HCT116 (cell line): ENCODE data around the gene MAPKAPK3. TPM values are rescaled to one million over a fixed set of nuclear protein-coding genes. Genes with fewer than 3 reads are reported as not detected.

ENCODE experiments used
- ATAC-seq: fragments of 200-7000 bp; cut with Tn5 transposase; 2 replicates; pipeline ENCODE4 v1.9.1; 2020; ENCODE audit warnings: mild to moderate bottlenecking, moderate library complexity
- BruUV-seq: library from RNA; stranded (reverse); fragments of 400-500 nt; replicated peaks from 2 replicates; lab custom pipeline; 2021; lab: Mats Ljungman, UMichigan
- CTCF ChIA-PET: fragments of 300-600 bp; sonication (Branson Sonifier 250); formaldehyde crosslinking; loops from one replicate; lab custom pipeline; 2021; ENCODE audit warnings: antibody characterized with exemption; lab: Charles Lee
- POLR2A ChIA-PET: fragments of 300-600, 350-600 bp; sonication (Branson Sonifier 250); formaldehyde crosslinking; loops from one replicate; lab custom pipeline; 2021; ENCODE audit warnings: antibody characterized with exemption; lab: Charles Lee
- RAD21 ChIA-PET, 2 experiments: fragments of 300-600 bp; sonication (Branson Sonifier 250); formaldehyde crosslinking; loops; one replicate each; lab custom pipeline; 2023; ENCODE audit warnings: low total read pairs in 2 of 2; ENCODE audit not compliant: uncharacterized antibody in 2 of 2, unreplicated experiment in 2 of 2, low non-redundant PET in 1 of 2; lab: Charles Lee
- DNase-seq: peaks from one replicate; pipeline ENCODE4 v3.0.0-alpha.2; 2010; ENCODE audit warnings: low read depth, low spot score
- H2AFZ ChIP-seq: fragments of 200-600 bp; shearing (Covaris generic), sonication (generic); 2 replicates; pipeline ENCODE4 v1.6.1; 2017; ENCODE audit warnings: low read depth, mixed run types, mixed read lengths, antibody characterized with exemption, low read length; ENCODE audit not compliant: poor library complexity, severe bottlenecking
- H3K27ac ChIP-seq: 2 replicates; pipeline ENCODE4 v1.5.1; 2012; ENCODE audit warnings: low read depth, low read length
- H3K27me3 ChIP-seq: fragments of 200-600 bp; sonication (generic); 2 replicates; pipeline ENCODE4 v1.6.1; 2016; ENCODE audit warnings: mixed run types, low read length, mixed read lengths; ENCODE audit not compliant: insufficient read depth
- H3K36me3 ChIP-seq, 2 experiments: fragments of 200-500 bp in 1 of 2; fragments of 200-600 bp in 1 of 2; sonication (Bioruptor generic) in 1 of 2; sonication (generic) in 1 of 2; 2 replicates each; pipeline versions ENCODE4 v1.5.1 to v1.6.1; 2014 to 2016; ENCODE audit warnings: low read length in 2 of 2, inconsistent platforms in 1 of 2, mixed read lengths in 1 of 2, mixed run types in 1 of 2; ENCODE audit not compliant: insufficient read depth in 2 of 2, control insufficient read depth in 1 of 2
- H3K4me1 ChIP-seq, 2 experiments: fragments of 200-600 bp in 1 of 2; sonication (generic) in 1 of 2; 2 replicates each; pipeline versions ENCODE4 v1.5.1 to v1.6.1; 2012 to 2017; ENCODE audit warnings: low read length in 2 of 2, inconsistent platforms in 1 of 2, mild to moderate bottlenecking in 1 of 2, mixed read lengths in 1 of 2, mixed run types in 1 of 2, moderate library complexity in 1 of 2; ENCODE audit not compliant: insufficient read depth in 2 of 2, control insufficient read depth in 1 of 2
- H3K4me2 ChIP-seq: fragments of 200-600 bp; sonication (generic); 2 replicates; pipeline ENCODE4 v1.6.1; 2017; ENCODE audit warnings: mixed run types, low read length, mixed read lengths
- H3K4me3 ChIP-seq, 2 experiments: fragments of 200-600 bp in 1 of 2; sonication (generic) in 1 of 2; replicated peaks in 1 of 2; 2 replicates each; pipeline ENCODE4 v1.5.1; 2011 to 2016; ENCODE audit warnings: low read length in 2 of 2, control low read depth in 1 of 2, low read depth in 1 of 2, mild to moderate bottlenecking in 1 of 2, mixed read lengths in 1 of 2, mixed run types in 1 of 2
- H3K79me2 ChIP-seq: fragments of 200-600 bp; sonication (generic); 2 replicates; pipeline ENCODE4 v1.6.1; 2017; ENCODE audit warnings: mild to moderate bottlenecking, mixed run types, low read length, moderate library complexity, mixed read lengths; ENCODE audit not compliant: insufficient read depth
- H3K9ac ChIP-seq: fragments of 200-600 bp; sonication (generic); 2 replicates; pipeline ENCODE4 v1.6.1; 2016; ENCODE audit warnings: low read length, mixed read lengths
- H3K9me2 ChIP-seq: fragments of 200-600 bp; sonication (generic), shearing (Covaris generic); 2 replicates; pipeline ENCODE4 v1.6.1; 2017; ENCODE audit warnings: mixed run types, mild to moderate bottlenecking, moderate library complexity; ENCODE audit not compliant: insufficient read depth
- H3K9me3 ChIP-seq, 2 experiments: fragments of 200-500 bp in 1 of 2; fragments of 200-600 bp in 1 of 2; sonication (Bioruptor generic) in 1 of 2; sonication (generic) in 1 of 2; 2 replicates each; pipeline ENCODE4 v1.6.1; 2014 to 2017; ENCODE audit warnings: low read length in 2 of 2, mixed read lengths in 2 of 2, inconsistent platforms in 1 of 2, low read depth in 1 of 2, mild to moderate bottlenecking in 1 of 2, mixed run types in 1 of 2, moderate library complexity in 1 of 2; ENCODE audit not compliant: control insufficient read depth in 1 of 2, insufficient read depth in 1 of 2
- H4K20me1 ChIP-seq: fragments of 200-600 bp; sonication (generic), shearing (Covaris generic); 2 replicates; pipeline ENCODE4 v1.6.1; 2017; ENCODE audit warnings: mixed run types, mild to moderate bottlenecking, moderate library complexity; ENCODE audit not compliant: insufficient read depth
- CBX3 ChIP-seq: IDR thresholded peaks from 2 replicates; pipeline ENCODE4 v1.6.1; 2012; ENCODE audit warnings: low read depth
- CEBPB ChIP-seq: IDR thresholded peaks from 2 replicates; pipeline ENCODE4 v1.6.1; 2012; ENCODE audit warnings: low read depth
- EZH2 ChIP-seq: fragments of 200-600 bp; sonication (generic); IDR thresholded peaks from 2 replicates; pipeline ENCODE4 v1.6.1; 2017; ENCODE audit warnings: antibody characterized with exemption, mixed run types
- JUND ChIP-seq: IDR thresholded peaks from 2 replicates; pipeline ENCODE4 v1.6.1; 2012
- MAX ChIP-seq: IDR thresholded peaks from 2 replicates; pipeline ENCODE4 v1.6.1; 2012
- POLR2A ChIP-seq: IDR thresholded peaks from 2 replicates; pipeline ENCODE4 v1.7.0; 2011; ENCODE audit warnings: borderline replicate concordance; ENCODE audit not compliant: insufficient read depth, insufficient read length; ENCODE audit errors: extremely low read depth
- POLR2AphosphoS5 ChIP-seq: IDR thresholded peaks from 2 replicates; pipeline ENCODE4 v1.6.1; 2011; ENCODE audit warnings: mild to moderate bottlenecking, low read depth, low read length, moderate library complexity
- RAD21 ChIP-seq: IDR thresholded peaks from 2 replicates; pipeline ENCODE4 v1.6.1; 2012; ENCODE audit warnings: low read depth, mild to moderate bottlenecking
- SRF ChIP-seq: IDR thresholded peaks from 2 replicates; pipeline ENCODE4 v1.6.1; 2012; ENCODE audit warnings: low read depth
- ZFX ChIP-seq: fragments of 450-650 bp; IDR thresholded peaks from 2 replicates; pipeline ENCODE4 v1.6.1; 2017
- ZNF274 ChIP-seq: fragments of 200-500 bp; sonication (Bioruptor generic); IDR thresholded peaks from 2 replicates; pipeline ENCODE4 v1.6.1; 2014; ENCODE audit warnings: mild to moderate bottlenecking, low read depth, low read length, inconsistent platforms
- intact Hi-C: fragments of 100-400 bp; cut with micrococcal nuclease; formaldehyde crosslinking; loops from 2 replicates; pipeline ENCODE4 v1.10.0; 2022
- total RNA-seq: library from RNA; stranded (reverse); gene quantifications from one replicate; pipeline ENCODE4 v1.2.1, GENCODE V29; 2021; ENCODE audit not compliant: unreplicated experiment
- TF ChIP-seq, protein P1 (sequence below): IDR thresholded peaks from 2 replicates; pipeline ENCODE4 v1.6.1; 2012

MAPKAPK3 gene
- total RNA-seq, 1 experiment from 2014 or later, result 87.3 TPM

DNA sequence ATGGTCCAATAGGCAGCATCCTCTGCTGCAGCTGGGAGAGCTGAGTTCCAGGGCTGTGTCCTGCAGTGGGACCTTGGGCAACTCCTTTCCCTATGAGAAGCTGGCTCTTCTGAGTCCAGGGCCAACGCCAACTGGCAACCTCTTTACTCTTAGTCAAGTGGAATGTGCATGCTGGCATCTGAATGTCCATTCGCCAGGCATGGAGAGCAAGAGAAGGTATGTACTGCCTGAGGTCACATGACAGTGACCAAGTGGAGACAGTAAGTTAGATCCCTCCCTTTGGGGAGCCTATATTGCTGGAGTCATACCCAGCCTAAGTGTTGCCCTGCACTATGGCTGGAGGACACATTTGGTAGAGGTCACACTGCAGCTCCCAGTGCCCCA lies 35.5 kb upstream of the MAPKAPK3 start:
- H3K9me3 ChIP-seq, result no peaks in the 10 kb centered on the region
- no peak overlapping the region for H3K27ac ChIP-seq
- H3K27me3 ChIP-seq, result no peaks in the 10 kb centered on the region
- no peak overlapping the region for H3K4me3 ChIP-seq
- no peaks in the 10 kb centered on the region for H3K79me2 ChIP-seq
- no peak overlapping the region for H3K4me2 ChIP-seq
- H4K20me1 ChIP-seq, result no peaks in the 10 kb centered on the region
- H2AFZ ChIP-seq, result no peak overlapping the region
- H3K9ac ChIP-seq, result no peak overlapping the region
- TF ChIP-seq CEBPB (no peak), POLR2A (no peak), POLR2AphosphoS5 (no peak), CBX3 (no peak), ZNF274 (no peak)
- H3K36me3 ChIP-seq, result 0 out of 4 replicates have a peak, but pooled peaks cover 0 to 3% of the 10 kb centered on the region in 2 experiments
- ChIA-PET RAD21 (no interaction called here), CTCF (no interaction called here), POLR2A (no interaction called here)
- intact Hi-C loops, result no loop called here
- no peaks in the 10 kb centered on the region for H3K4me1 ChIP-seq
- no peaks in the 10 kb centered on the region for H3K9me2 ChIP-seq
- ATAC-seq (no peak), DNase-seq (no peak)
- BruUV-seq, result no TSS peak

DNA sequence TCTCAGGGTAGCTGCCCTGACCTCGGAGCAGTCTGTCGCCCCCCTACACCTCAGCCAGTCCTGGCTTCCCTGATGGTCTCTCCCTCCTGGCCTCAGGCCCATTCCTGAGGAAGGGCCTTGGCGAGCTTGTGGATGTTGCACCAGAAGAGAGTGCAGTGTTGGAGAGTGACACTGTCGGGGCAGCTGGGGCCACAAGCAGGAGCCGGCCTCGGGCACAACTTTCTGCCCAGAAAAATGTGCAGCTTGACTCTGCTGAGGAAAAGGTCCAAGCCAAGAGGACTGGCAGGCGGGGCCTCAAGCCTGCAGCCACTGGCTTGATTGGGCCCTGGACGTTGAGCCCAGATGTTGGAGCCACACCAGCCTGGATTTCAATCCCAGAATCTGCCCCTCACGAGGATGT lies 34.9 kb upstream of the MAPKAPK3 start:
- no peak overlapping the region for H3K4me2 ChIP-seq
- intact Hi-C loops, result no loop called here
- no peaks in the 10 kb centered on the region for H4K20me1 ChIP-seq
- BruUV-seq, result no TSS peak
- no peaks in the 10 kb centered on the region for H3K4me1 ChIP-seq
- no peak for ATAC-seq
- TF ChIP-seq POLR2AphosphoS5, result no peak
- TF ChIP-seq ZFX, result no peak
- TF ChIP-seq EZH2, result no peak
- no peak for TF ChIP-seq RAD21
- no peak for TF ChIP-seq ZNF274
- TF ChIP-seq, protein P1, sequence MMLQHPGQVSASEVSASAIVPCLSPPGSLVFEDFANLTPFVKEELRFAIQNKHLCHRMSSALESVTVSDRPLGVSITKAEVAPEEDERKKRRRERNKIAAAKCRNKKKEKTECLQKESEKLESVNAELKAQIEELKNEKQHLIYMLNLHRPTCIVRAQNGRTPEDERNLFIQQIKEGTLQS, result no peak
- TF ChIP-seq MAX, result no peak
- TF ChIP-seq SRF, result no peak
- TF ChIP-seq JUND, result no peak
- TF ChIP-seq, all 23 proteins: peak for 0
- no peaks in the 10 kb centered on the region for H3K9me3 ChIP-seq
- H3K27ac ChIP-seq, result no peak overlapping the region
- no peak for DNase-seq
- no peak overlapping the region for H2AFZ ChIP-seq
- POLR2A ChIA-PET, result no interaction called here
- no peaks in the 10 kb centered on the region for H3K27me3 ChIP-seq
- H3K79me2 ChIP-seq, result no peaks in the 10 kb centered on the region
- CTCF ChIA-PET, result interaction anchor here (0.6 kb wide), 1 partner anchor 235 kb away, joined by 3 read pairs; no protein-coding TSS in a partner anchor
- H3K36me3 ChIP-seq, result 0 out of 4 replicates have a peak, but pooled peaks cover 0 to 3% of the 10 kb centered on the region in 2 experiments
- no peaks in the 10 kb centered on the region for H3K9me2 ChIP-seq
- no peak overlapping the region for H3K9ac ChIP-seq
- RAD21 ChIA-PET, result no interaction called here
- H3K4me3 ChIP-seq, result no peak overlapping the region
